ENCODE results near the gene CTBS. TPM values are rescaled to one million over a fixed set of nuclear protein-coding genes. Genes with fewer than 3 reads are reported as not detected.

The CTBS gene
- total RNA-seq, 1 donor from 2014 or later, result 3.6 TPM

DNA sequence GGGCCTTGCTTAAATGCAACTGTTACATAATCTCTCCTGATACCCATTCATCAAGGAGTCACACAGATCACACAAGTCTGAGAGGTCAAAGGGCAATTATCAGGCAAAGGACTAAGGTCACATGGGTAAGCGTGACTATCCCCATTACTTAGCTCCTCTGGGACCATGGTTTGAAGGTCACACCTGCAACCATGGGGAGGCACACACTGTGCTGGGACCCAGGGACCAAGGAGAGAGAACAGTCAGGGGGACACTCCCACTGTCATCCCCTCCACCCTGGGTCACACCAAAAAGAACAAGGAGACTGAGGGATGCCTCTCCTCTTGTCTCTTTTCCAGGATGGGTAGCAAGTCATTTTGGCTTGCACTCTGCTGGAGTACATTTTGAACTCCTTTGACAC lies 30.9 kb upstream of the CTBS start:
- Mint-ChIP-seq H3K36me3 (ENCODE audit: low read depth) (peaks cover 24% of the 10 kb centered on the region), H3K27ac (ENCODE audit: unreplicated experiment) (no peak overlapping the region), H3K4me1 (no peaks in the 10 kb centered on the region), H3K9me3 (peaks cover 22% of the 10 kb centered on the region), H3K4me3 (no peak overlapping the region), H3K27me3 (ENCODE audit: low read depth) (no peaks in the 10 kb centered on the region)
- TF ChIP-seq, protein P1, sequence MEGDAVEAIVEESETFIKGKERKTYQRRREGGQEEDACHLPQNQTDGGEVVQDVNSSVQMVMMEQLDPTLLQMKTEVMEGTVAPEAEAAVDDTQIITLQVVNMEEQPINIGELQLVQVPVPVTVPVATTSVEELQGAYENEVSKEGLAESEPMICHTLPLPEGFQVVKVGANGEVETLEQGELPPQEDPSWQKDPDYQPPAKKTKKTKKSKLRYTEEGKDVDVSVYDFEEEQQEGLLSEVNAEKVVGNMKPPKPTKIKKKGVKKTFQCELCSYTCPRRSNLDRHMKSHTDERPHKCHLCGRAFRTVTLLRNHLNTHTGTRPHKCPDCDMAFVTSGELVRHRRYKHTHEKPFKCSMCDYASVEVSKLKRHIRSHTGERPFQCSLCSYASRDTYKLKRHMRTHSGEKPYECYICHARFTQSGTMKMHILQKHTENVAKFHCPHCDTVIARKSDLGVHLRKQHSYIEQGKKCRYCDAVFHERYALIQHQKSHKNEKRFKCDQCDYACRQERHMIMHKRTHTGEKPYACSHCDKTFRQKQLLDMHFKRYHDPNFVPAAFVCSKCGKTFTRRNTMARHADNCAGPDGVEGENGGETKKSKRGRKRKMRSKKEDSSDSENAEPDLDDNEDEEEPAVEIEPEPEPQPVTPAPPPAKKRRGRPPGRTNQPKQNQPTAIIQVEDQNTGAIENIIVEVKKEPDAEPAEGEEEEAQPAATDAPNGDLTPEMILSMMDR (conservative IDR thresholded peaks at IDR 0.05), result no peak
- DNase-seq (ENCODE audit: low read depth, low spot score), result no peak

DNA sequence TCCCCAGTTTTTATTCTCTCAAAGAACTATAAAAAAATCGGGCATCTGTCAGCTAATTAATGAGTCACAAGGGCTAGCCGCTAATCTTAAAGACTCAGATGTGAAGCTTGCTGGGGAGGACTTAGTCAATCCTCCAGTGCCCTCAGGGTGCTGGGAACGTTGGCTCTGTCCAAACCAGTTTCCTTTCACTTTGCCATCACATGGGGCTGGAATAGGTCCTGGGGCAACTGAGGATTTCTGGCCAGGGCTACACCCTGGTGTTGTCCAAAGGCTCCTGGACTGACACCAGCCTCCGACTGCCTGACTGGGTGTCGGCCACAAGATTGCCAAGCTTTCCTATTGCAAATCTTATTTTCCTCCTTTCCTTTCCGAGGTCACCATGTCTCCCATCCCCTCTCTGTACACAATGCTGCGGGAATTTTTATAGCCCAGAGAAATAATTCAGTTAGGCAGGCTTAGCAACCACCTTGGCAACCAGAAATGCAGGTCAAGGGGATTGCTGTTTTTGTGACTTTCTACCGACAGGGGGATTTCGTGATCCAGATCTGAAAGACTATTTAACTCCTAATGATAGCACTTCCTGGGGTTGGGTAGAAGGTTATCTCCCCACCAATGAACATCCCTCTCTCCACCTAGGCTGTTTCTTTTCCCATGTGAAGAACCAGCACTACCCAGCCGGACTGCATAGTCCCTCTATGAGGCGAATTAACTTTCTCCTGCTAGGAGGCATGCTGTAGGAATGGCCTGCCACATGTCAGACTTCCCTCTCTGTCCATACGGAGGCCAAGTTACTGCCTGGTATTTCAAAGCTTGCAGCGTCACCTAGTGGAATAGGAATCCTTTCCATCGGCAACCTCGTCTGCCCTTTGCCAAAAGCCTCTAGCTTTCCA lies 29.9 kb upstream of the CTBS start:
- H3K36me3 Mint-ChIP-seq (ENCODE audit: low read depth), result peaks cover 24% of the 10 kb centered on the region

DNA sequence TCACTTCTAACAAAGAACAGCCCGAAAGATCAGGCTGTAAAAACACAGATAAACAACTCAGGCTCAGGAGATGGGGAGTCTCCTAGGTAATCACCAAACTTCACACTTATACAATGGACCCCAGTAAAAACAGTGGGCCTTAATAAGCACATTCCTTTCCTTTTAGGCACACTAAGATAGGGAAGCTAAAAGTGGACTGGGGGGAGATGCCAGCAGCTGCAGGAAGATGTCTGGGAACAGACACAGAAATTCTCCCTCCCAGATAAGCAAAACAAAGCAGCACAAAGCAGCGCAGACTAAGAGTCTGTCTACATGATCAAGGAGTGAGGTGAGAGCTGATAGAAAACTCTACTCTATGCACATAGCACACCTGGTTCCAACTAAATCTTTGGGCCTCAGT lies 29.0 kb upstream of the CTBS start:
- H3K4me3 Mint-ChIP-seq, result no peak overlapping the region
- no peak for DNase-seq (ENCODE audit: low read depth, low spot score)
- H3K27me3 Mint-ChIP-seq (ENCODE audit: low read depth), result no peaks in the 10 kb centered on the region
- TF ChIP-seq, protein P1 (conservative IDR thresholded peaks at IDR 0.05), result no peak
- H3K9me3 Mint-ChIP-seq, result peaks cover 22% of the 10 kb centered on the region
- no peak overlapping the region for H3K27ac Mint-ChIP-seq (ENCODE audit: unreplicated experiment)
- no peaks in the 10 kb centered on the region for H3K4me1 Mint-ChIP-seq
- peaks cover 24% of the 10 kb centered on the region for H3K36me3 Mint-ChIP-seq (ENCODE audit: low read depth)

More for the DNA sequence above, 29.9 kb upstream of the CTBS start:
- no peaks in the 10 kb centered on the region for H3K4me1 Mint-ChIP-seq
- H3K4me3 Mint-ChIP-seq, result no peak overlapping the region
- TF ChIP-seq, protein P1 (conservative IDR thresholded peaks at IDR 0.05), result no peak
- peaks cover 22% of the 10 kb centered on the region for H3K9me3 Mint-ChIP-seq
- no peak for DNase-seq (ENCODE audit: low read depth, low spot score)
- no peak overlapping the region for H3K27ac Mint-ChIP-seq (ENCODE audit: unreplicated experiment)
- H3K27me3 Mint-ChIP-seq (ENCODE audit: low read depth), result no peaks in the 10 kb centered on the region

- H3K4me1 Mint-ChIP-seq, result no peaks in the 10 kb centered on the region
- H3K9me3 Mint-ChIP-seq, result peaks cover 15% of the 10 kb centered on the region
- H3K27me3 Mint-ChIP-seq (ENCODE audit: low read depth), result no peaks in the 10 kb centered on the region
- peaks cover 16% of the 10 kb centered on the region for H3K36me3 Mint-ChIP-seq (ENCODE audit: low read depth)
- TF ChIP-seq, protein P1 (conservative IDR thresholded peaks at IDR 0.05), result no peak
- H3K4me3 Mint-ChIP-seq, result no peak overlapping the region
- no peak overlapping the region for H3K27ac Mint-ChIP-seq (ENCODE audit: unreplicated experiment)
- no peak for DNase-seq (ENCODE audit: low read depth, low spot score)
Measured at GRCh38 chr1:84600796-84601195, 26.6 kb upstream of the CTBS start.

GRCh38 chr1:84598846-84599741 lies 24.9 kb upstream of the CTBS start:
- no peak for DNase-seq (ENCODE audit: low read depth, low spot score)
- no peak overlapping the region for H3K27ac Mint-ChIP-seq (ENCODE audit: unreplicated experiment)
- peaks cover 3% of the 10 kb centered on the region for H3K27me3 Mint-ChIP-seq (ENCODE audit: low read depth)
- TF ChIP-seq, protein P1 (conservative IDR thresholded peaks at IDR 0.05), result no peak
- peaks cover 14% of the 10 kb centered on the region for H3K9me3 Mint-ChIP-seq
- no peak overlapping the region for H3K4me3 Mint-ChIP-seq
- no peaks in the 10 kb centered on the region for H3K4me1 Mint-ChIP-seq
- H3K36me3 Mint-ChIP-seq (ENCODE audit: low read depth), result peaks cover 6% of the 10 kb centered on the region

All from neural crest cell (in vitro differentiated cells).